Superior temporal gyrus (tissue), 1 donor: ENCODE results near the gene CTCF.

Experiments
- DNase-seq: peaks from one replicate; pipeline ENCODE4 v3.0.0-alpha.2; 2016; ENCODE audit errors: extremely low spot score

Gene CTCF

DNA sequence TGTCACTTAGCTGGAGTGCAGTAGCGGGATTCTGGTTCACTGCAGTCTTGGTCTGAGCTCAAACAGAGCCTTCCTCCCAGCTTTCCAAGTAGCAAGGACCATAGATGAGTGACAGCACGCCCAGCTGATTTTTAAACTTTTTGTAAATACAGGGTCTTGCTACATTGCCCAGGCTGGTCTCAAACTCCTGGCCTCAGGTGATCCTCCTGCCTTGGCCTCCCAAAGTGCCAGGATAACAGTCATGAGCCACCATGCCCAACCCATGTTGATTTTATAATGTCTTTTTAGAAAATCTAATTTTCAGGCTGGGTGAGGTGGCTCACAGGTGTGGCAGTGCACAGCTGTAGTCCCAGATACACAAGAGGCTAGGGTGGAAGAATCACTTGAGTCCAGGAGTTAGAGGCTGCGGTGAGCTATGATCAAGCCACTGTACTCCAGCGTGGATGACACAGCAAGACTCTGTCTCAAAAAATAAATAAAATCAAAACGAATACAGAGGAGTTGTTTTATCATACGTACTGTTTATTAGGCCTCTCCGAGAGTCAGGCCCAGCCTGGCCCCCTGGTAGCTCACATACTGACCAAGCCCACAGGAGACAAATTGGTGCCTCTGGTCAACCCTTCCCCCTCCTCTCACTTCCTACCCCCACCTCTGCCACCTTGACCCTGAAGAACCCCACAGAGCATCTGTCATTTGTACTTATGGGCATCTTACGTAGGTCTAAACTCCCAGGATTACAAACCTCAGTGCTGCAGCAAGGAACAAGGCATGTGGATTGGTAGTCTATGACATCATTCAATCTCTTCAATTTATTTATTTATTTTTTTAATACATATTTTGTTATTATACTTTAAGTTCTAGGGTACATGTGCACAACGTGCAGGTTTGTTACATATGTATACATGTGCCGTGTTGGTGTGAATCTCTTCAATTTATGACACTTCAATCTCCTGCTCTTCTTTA lies 117.9 kb downstream of the CTCF start:
- no peak for DNase-seq

- DNase-seq = no peak
Measured at GRCh38 chr16:67683767-67684166, 121.4 kb downstream of the CTCF start.

- no peak for DNase-seq
Measured at GRCh38 chr16:67685388-67686112, 123.2 kb downstream of the CTCF start.
